Endothelial cell of umbilical vein (primary cell): ENCODE data around the gene AOC1.

ENCODE experiments used
- CTCF ChIP-seq, 2 donors: IDR thresholded peaks; 1 replicate in 1 of 2; 2 replicates in 1 of 2; pipeline ENCODE4 v1.5.1; 2011; ENCODE audit warnings: low read length in 2 of 2, mild to moderate bottlenecking in 2 of 2, moderate library complexity in 2 of 2, control low read depth in 1 of 2, inconsistent platforms in 1 of 2, low read depth in 1 of 2; ENCODE audit not compliant: insufficient read depth in 1 of 2; ENCODE audit errors: extremely low read depth in 1 of 2
- EZH2 ChIP-seq: IDR thresholded peaks from 2 replicates; pipeline ENCODE4 v1.6.1; 2012; ENCODE audit warnings: borderline replicate concordance, low read depth, mild to moderate bottlenecking, moderate library complexity, low read length, inconsistent platforms; ENCODE audit not compliant: severe bottlenecking
- FOS ChIP-seq: IDR thresholded peaks from 2 replicates; pipeline ENCODE4 v1.6.1; 2011; ENCODE audit warnings: mild to moderate bottlenecking, low read length, moderate library complexity, borderline replicate concordance; ENCODE audit not compliant: insufficient read depth
- GATA2 ChIP-seq: IDR thresholded peaks from 2 replicates; pipeline ENCODE4 v1.7.0; 2011; ENCODE audit warnings: low read depth, mild to moderate bottlenecking, moderate library complexity, mixed read lengths, low read length; ENCODE audit not compliant: insufficient read length, insufficient read depth
- MAX ChIP-seq: IDR thresholded peaks from 2 replicates; pipeline ENCODE4 v1.6.1; 2011; ENCODE audit not compliant: insufficient read depth, insufficient read length
- MYC ChIP-seq: IDR thresholded peaks from one replicate; pipeline ENCODE4 v1.6.1; 2011; ENCODE audit warnings: mild to moderate bottlenecking, low read depth, low read length
- POLR2A ChIP-seq: IDR thresholded peaks from 2 replicates; pipeline ENCODE4 v1.6.1; 2012; ENCODE audit warnings: low read depth, mild to moderate bottlenecking, control low read depth, low read length

GRCh38 chr7:150862356-150862755 lies 10.0 kb downstream of the AOC1 start:
- TF ChIP-seq EZH2 (no peak), CTCF (IDR thresholded peaks at IDR 0.05; ENCODE audit: extremely low read depth in 1 of 2, insufficient read depth in 1 of 2, low read depth in 1 of 2, low read length in 2 of 2) (no peak), FOS (no peak), MAX (no peak), MYC (no peak), POLR2A (no peak), GATA2 (no peak)
